Epidermal melanocyte (primary cell): ENCODE data around the gene P3H2.

Experiments
- DNase-seq: peaks from one replicate; pipeline ENCODE4 v3.0.0; 2011; ENCODE audit warnings: low spot score; ENCODE audit not compliant: insufficient read length

P3H2 gene

GRCh38 chr3:190056742-190057141 is 64.0 kb downstream of the P3H2 start:
- DNase-seq = no peak

DNA sequence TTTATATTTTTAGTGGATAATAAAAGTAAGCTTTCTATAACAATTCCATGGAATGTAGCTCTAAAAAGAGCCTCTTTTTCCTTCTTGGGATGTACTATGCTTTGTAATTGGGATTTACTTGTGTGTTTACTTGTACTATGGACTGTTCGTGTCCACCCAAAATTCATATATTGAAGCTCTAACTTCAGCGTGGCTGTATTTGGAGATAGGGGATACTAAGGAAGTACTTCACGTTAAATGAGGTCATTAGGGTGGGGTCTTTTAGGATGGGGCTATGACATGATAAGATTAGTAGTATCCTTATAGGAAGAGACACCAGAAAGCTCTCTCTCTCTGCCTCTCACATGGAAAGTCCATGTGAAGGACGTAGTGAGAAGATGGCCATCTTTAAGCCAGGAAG is 64.9 kb downstream of the P3H2 start:
- DNase-seq = no peak

GRCh38 chr3:190053919-190054672 is 66.6 kb downstream of the P3H2 start:
- no peak for DNase-seq

- DNase-seq = no peak
These were observed 69.1 kb downstream of the P3H2 start for GRCh38 chr3:190051641-190052040.

DNA sequence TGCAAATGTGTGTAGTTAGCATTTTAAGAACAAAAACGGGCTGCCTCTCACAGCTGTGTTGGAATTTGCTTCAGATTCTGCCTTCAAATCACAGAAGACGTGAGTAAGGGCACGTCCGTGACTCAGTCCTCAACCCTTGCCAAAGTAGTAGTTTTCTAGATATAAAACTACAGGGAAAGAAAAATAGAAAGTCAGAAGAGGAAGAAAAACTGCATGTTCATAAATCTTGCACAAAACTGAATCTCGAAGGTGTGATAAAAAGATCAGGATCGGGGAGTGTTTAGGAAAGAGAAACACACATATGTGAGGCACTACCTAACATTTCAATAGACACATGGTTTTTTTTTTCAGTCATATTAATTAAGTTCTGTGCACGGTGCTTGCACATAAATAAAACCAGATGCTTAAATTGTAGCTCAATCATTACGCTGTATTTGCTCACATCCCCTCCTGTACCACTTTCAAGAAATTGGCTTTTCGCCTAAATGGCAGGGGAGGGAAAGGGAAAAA is 71.7 kb downstream of the P3H2 start:
- no peak for DNase-seq

- no peak for DNase-seq
These were observed 75.7 kb downstream of the P3H2 start for GRCh38 chr3:190044974-190045373.

GRCh38 chr3:190044142-190044541 is 76.6 kb downstream of the P3H2 start:
- no peak for DNase-seq

DNA sequence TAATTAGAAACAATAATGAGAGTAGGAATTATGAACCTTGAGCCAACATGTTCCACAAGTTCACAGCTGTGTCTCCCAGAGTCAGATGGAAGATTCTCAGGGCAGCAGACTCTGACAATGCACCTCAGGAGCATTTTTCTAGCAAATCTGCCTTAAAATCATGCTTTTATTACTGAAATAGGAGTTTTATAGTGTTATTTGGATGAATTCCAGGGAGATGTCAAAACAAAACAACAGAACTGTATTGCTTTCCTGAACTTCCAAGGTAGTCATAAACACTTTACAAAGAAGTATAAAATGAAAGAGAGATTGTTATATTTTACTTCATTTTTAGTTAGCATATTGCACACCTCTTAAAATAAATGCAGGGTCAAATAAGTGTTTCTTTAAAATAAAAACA is 77.0 kb downstream of the P3H2 start:
- DNase-seq = no peak

DNA sequence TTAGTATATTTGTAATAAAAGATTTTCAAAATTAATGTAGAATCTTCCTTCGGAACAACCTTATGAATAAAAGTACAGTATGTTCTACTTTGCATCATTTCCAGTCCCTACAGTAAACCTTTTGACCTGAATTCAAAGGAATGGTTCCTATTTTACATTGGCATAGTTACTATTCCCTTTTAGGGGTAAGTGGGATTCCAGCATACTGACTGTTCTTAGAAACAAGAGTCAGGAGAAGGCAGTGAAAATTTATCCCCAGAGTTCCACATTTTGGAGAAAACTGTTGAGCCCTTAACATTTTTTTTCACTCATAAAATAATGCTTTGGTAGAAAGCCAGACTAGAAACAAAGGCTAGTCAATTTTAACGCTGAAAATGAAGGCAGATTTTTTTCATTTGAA is 78.1 kb downstream of the P3H2 start:
- no peak for DNase-seq

GRCh38 chr3:190041333-190042041 is 79.2 kb downstream of the P3H2 start:
- DNase-seq = no peak

DNA sequence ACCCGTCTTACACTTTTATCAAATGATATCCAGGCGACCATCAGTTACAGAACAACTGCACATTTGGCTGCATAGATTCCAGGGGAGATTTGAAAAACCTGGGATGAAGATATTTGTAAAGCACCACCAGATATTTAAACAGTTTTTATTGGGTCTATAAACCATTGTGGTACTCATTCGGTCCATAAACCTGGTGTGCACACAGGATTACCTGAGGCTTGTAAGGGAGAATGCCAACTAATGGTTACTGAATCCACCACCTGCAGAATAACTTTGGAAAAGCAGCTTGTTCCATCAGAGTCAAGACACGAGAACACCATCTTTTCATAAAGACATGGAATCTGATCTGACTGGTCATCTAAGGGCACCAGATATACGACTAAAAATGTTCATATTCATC is 80.6 kb downstream of the P3H2 start:
- DNase-seq = no peak

DNA sequence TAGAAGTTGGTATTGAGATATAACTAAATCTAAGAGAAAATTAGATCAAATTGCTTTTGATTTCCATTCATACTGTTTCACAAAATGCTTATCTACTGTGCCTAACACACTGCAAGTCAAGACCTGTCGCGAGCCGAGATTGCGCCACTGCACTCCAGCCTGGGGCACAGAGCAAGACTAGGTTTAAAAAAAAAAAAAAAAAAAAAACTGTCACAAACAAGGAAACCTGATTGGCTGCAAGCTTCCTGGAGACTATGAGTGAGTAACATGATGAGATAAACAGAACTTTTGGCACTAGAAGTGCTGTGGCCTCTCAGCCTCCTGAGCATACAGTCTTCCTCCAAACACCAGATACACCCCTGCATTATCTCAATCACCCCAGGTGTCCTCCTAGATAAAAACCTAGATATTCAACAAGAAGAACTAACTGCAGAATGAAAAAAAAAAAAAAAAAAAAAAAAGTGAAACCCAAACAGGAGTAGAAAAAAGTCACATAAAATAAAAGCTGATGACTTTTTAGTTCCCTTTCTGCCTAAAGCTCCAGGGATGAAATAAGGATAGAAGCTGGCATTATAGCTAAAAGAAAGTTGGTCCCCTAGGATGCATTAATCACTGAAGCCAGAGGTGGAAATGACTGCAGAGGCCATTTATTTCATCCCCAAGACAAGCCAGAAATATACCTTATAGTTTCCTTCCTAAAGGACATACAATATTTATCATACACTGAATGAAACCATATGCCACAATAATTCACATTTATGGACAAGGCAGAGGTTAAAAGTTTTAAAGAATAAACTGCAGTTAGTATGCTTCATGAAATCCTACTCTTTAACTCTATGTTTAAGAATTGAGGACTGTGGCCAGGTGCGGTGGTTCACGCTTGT is 82.4 kb downstream of the P3H2 start:
- no peak for DNase-seq

DNA sequence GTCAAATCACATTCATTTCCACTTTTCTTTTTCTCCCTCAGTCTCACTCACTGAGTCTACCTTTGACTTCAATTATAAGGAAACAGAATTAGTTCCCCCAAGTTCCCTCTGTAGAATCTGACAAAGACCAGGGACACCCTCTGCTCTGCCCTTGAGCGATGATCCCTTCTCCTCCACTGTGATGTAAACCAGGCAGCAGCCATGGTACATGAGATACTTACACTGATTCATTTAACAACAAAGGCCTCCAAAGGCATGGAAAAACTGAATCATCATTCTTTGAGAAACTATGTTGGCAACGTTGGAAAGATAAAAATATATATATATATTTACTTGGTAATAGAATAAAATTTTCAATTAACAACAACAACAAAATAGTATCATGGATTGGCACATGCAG is 84.1 kb downstream of the P3H2 start:
- no peak for DNase-seq

- DNase-seq = no peak
These were observed 86.3 kb downstream of the P3H2 start for GRCh38 chr3:190034446-190034845.

DNA sequence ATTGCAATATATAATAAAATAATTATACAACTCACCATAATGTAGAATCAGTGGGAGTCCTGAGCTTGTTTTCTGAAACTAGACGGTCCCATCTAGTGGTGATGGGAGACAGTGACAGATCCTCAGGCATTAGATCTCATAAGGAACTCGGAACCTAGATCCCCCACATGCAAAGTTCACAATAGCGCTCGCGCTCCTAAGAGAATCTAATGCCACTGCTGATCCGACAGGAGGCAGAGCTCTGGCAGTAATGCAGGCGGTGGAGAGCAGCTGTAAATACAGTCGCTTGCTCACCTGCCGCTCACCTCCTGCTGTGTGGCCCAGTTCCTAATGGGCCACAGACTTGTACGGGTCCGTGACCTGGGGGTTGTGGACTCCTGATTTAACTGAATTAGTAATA is 87.8 kb downstream of the P3H2 start:
- DNase-seq = no peak

GRCh38 chr3:190031887-190032752 is 88.6 kb downstream of the P3H2 start:
- no peak for DNase-seq

- DNase-seq = no peak
These were observed 93.6 kb downstream of the P3H2 start for GRCh38 chr3:190027116-190027515.

DNA sequence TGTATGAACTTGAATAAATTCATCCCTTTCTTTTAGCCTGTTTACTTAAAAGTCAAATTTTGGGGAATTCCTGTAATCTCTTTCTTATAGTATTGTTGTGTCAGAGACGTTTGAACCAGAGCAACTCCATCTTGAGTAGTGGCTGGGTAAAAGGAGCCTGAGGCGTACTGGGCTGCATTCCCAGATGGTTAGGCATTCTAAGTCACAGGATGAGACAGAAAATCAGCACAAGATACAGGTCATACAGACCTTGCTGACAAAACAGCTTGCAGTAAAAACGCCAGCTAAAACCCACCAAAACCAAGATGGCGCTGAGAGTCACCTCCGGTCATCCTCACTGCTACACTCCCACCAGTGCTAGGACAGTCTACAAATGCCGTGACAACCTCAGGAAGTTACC is 94.5 kb downstream of the P3H2 start:
- no peak for DNase-seq

DNA sequence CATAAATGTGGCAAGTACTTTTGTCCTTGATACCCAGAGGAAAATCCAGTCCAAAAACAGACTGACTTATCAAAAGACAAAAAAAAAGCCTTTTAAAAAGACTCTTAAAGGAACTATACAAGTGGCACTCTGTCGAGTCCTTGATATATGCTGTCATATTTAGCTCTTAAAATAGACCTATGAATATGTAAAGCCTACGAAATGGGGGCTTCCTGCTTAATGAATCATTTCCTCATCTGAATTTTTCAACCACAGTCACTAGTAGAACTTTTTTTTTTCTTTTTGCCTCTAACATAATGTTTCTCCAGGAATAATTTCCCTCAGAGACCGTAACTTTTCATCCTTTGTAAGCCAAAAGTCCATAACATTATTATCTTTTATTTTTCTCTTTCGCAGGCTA is 95.8 kb downstream of the P3H2 start:
- no peak for DNase-seq

DNA sequence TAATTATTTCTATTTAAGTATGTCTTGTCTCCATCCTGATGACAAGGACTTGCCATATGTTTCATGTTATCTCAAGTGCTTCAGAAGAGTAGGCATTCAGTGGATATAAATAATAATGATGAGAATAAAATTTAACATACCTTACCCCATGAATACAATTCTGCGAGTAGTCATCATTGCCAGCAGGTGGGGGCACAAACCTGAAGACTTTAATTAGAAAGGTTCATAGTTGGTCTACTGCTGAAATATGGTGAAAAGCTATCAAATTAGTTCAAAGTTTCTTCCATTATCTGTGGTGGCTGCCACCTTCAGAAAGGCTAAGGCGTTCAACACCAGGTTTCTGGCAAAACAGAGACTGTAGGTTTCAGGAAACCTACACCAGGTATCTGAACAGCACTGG is 100.9 kb downstream of the P3H2 start:
- no peak for DNase-seq

GRCh38 chr3:190019006-190019405 is 101.7 kb downstream of the P3H2 start:
- DNase-seq = no peak
